Activated CD4-positive, alpha-beta T cell treated with anti-CD3 and anti-CD28 coated beads for 4 hours (primary cell): ENCODE measurements around the gene TMEM61.

Experiments used
- DNase-seq, 2 donors: peaks; one replicate each; pipeline ENCODE4 v3.0.0-alpha.2; 2020

The TMEM61 gene

DNA sequence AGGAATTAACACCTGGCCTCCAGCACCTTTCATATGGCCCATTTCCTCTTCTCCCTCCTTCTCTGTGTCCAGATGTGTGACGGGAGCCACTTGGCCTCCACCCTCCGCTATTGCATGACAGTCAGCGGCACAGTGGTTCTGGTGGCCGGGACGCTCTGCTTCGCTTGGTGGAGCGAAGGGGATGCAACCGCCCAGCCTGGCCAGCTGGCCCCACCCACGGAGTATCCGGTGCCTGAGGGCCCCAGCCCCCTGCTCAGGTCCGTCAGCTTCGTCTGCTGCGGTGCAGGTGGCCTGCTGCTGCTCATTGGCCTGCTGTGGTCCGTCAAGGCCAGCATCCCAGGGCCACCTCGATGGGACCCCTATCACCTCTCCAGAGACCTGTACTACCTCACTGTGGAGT is 5.6 kb downstream of the TMEM61 start:
- no peak for DNase-seq

DNA sequence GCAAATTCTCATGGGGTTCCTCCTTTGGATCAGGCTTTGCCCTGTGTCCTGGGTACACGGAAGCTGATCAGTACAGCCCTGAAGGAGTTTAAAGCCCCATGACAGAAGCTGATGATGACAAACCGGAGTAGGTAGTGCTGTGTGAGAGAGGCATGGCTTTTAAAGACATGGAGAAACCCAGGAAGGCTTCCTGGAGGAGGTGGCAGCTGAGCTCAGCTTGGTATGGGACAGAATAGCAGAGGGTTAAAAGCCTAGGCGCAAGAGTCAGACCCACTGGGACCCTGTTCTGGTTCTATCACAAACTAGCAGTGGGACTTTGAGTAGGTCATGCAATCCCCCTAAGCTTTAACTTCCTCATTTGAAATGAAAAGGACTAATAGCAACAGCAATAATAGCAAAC is 6.1 kb downstream of the TMEM61 start:
- DNase-seq, result no peak

DNA sequence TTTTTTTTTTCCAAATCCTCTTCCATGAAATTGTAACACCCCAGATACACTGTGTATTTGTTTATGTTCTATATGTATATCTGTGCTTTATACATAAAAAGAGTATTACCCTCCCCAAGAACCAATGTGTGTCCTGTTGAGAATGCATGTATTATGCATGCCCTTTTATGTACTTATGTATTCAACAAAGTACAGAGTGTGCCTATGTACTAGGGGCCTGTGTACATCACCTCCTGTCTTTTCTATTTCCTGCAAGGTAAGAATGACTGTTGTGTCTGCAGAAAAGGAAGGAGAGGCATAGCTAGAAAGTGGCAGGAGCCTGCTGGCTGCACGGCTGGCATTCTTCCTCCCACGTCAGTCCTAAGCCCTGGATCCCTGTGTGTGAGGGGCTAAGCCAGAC is 7.0 kb downstream of the TMEM61 start:
- DNase-seq, result no peak

DNA sequence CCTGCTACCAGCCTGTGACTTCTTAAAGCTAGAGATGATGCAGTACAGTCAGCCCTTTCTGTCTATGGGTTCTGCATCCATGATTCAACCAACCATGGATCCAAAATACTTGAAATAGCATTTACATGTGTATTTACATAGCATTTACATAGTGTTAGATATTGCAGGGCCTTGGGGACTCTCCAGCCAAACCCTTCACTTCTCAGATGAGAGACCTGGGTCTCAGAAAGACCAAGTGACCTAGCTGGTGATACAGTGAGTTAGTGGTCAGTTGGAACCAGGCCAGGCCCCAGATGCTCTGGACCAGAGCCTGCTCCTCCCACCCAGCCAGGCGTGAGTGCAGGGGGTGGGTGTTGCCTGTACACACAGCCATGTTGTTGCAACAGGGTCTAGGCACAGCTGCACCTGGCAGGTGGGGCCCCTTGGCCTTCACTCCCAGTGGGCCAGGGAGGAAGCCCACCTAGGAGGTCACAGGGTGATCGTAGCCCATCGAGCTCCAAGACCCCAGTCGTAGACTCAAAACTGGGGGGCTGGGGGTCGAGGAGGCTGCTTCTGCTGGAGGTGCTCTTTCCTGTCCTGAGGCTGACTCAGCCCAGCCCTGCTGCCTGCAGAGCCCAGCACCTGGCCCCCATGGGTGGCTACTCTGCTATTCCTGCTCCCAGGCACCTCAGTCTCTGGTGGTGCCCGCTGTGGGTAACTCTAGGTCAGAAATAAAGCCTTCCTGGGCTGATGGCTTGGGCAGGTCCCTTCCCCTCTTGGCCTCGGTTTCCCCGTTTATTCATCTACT is 7.7 kb downstream of the TMEM61 start:
- no peak for DNase-seq

DNA sequence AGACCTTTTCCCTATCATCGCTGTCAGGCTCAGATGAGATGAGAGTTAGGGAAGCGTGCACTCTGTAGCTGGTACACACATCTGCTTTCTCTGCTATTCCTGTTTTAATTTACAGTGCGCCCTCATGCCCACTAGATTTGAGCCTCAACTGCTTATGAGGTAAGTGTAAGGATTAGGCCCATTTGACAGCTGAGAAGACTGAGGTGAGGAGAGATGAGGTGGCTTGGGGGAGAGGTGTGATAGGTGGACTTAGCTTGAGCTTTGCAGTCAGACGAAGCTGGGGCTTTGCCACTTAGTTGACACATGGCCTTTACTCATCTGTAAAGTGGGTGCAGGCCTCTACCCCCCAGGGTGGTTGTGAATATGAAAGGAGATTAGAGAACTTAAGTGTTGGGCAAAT is 8.5 kb downstream of the TMEM61 start:
- no peak for DNase-seq

DNA sequence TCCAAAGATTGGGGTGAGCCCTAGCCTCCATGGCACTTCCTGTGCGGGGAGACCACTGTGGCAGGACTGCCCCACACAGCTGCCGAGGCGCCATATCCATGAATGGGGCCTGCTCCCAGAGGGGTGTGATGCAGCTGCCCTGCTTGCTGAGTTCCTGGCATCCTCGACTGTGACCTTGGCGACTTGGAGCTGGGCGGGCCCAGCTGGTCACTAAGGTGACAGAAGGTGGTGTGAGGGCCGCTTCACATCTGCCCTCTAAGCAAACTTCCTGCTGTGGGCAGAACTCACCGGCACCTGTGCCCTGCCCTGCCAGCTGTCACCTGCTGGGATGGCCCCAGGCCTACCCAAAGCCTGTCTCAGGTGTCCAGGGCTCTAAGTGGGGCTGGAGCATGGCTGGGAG is 9.0 kb downstream of the TMEM61 start:
- DNase-seq, result no peak

DNA sequence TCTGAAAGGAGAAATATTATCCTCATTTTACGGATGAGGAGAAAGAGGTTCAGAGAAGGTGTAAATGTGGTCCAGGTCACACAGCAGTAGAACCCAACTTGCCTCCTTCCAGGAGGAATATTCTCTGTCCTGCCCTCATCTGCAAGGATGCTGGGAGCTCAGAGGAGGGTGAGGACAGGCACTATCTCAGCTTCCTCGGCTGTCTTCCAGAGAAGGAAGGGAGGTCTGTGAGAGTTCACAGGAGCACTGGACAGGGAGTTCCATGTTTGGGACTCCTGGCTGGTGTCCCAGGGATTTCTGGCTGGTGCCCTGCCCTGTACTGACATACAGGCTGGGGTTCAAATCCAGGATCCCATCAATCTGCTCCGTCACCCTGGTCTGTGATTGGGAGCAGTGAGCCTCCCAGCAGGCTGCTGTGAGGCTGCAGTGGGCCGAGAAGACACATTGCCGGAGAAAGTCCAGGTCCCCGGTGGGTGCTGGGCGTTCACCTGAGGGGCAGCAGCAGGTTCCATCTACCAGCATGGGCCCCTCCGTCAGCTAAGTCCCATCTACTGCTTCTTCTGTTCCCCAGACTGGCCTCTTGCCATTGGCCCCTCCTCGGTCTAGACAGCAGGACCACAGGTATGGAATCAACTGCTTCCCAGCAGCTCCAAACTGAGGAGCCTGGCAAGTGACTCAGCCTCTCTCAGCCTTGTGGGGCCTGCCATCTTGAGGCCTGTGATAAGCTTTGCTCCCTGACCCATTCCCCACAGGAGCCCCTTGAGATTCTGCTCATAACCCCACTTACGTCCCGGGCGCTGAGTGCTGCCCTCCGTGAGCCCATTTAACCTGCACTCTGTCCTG is 9.8 kb downstream of the TMEM61 start:
- DNase-seq, result no peak

DNA sequence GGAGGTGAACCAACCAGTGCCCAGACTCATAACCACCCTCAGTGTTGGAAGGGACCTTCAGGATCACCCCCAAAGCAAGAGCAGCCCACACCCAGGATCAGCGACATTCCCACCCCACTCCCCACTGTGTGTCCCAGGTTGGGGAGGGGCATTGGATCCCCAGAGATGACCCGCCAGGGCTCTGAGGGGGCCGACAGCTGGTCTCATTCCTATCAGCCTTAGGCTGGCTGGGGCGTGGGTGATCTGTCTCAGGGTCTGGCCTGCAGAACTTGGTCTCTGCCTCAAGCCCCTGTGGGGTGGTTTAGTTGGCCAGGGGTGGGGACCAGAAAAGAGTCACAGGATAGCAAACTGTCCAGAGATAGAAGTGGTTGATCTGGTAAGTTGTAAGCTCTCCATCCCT is 10.5 kb downstream of the TMEM61 start:
- no peak for DNase-seq

DNA sequence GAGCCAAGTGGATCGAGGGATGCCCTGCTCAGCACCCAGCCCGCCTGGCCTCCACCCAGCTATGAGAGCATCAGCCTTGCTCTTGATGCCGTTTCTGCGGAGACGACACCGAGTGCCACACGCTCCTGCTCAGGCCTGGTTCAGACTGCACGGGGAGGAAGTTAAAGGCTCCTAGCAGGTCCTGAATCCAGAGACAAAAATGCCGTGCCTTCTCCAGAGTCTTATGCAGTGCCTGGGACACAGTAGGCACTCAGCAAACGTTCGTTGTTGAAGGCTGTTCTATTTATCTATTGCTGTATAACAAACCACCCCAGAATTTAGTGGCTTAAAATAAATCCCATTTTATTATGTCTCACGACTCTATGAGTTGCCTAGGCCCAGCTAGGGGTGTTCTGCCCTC is 11.5 kb downstream of the TMEM61 start:
- no peak for DNase-seq

DNA sequence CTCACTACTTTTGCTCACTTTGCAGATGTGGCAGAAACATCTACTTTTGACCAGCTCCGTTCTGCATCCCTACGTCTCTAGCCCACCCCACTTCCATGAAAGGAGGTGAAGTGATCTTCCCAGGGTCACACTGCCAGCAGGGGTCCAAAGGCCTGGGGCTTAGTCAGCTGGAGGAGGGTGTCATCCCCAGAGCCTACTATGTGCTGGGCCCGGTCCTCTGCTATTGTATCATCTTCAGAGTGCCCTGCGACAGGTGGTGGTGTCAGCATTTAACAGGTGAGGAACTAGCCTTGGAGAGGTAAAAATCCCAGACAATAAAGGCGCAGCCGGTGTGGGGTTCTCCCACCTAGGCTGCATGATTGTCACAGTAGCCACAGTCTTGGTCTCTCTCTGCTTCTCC is 12.7 kb downstream of the TMEM61 start:
- DNase-seq, result no peak

DNA sequence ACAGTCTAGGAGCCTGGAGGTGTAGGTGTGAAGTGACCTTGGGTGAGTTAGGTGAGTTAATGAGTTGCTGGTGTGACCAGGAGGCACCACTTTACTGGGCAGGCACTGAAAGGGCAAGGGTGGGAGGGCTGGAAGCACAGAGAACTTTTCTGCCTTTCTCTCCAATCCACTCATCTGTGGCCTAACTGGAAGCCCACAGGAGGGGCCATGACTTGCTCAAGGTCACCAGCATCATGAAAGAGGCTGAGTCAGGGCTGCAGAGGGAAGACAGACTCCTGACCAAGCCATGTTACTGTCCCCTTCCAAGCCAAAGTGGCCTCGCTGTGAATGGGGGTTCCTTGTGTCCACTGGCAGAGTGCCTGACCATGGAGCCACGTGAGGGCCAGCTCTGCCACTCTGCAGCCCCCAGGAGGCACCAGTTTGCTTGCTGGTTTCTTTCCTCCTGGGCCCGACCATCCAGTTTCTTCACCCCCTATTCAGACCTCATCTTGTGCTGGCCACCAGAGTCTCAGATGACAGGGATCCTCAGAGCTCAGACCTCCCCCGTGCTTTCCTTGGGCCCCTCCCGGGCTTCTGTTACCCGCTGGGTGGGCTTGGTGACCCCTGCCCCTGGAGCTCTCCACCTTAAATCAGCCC is 14.0 kb downstream of the TMEM61 start:
- no peak for DNase-seq

DNA sequence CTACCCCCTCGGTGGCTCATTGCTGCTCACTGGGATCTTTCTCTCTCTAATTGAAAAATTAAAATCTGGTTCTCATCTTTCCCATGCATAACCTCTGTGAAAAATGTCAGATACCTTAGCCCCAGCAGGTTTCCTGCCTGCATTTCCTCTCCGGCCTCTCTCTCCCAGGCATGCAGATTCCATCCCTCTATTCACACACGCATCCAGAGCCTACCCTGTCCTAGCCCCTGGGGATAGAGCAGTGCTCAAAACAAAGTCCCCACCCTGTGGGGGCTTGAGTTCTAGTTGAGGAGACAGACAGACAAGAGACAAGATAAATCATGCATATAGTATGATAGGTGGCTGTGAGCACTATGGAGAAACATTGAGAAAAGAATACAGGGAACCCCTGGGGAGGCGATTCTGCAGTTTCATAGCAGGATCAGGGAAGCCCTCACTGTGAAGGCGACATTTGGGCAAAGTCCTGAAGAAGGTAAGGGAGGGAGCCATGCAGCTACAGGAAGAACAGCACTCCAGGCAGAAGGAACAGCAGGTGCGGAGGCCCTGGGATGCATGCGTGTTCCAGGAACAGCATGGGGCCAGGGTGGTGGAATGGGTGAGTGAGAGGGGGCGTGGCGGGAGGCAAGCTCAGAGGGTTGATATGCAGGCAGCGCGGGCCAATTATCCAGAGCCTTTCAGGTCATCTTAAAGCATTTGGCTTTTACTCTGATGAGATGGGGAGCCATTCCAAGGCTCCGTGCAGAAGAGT is 14.8 kb downstream of the TMEM61 start:
- no peak for DNase-seq

DNA sequence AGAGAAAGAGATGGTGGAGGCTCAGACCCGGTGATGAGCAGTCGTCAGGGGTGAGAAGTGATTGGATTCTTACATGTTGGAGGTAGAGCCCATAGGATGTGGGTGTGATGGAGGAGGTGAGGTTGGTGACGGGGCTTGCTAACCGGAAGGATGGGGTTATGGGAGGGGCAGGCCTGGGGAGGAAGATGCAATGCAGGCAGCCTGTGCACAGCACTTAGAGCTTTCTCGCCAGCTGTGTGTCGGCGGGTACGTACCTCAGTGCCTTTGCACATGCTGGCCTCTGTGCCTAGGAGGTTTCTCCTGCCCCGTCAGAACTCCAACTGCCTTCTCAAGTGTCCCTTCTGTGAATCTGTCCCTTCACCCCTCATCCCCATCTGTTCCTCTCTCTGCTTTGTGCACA is 15.4 kb downstream of the TMEM61 start:
- peak; percentile 9 to 14 for DNase-seq

DNA sequence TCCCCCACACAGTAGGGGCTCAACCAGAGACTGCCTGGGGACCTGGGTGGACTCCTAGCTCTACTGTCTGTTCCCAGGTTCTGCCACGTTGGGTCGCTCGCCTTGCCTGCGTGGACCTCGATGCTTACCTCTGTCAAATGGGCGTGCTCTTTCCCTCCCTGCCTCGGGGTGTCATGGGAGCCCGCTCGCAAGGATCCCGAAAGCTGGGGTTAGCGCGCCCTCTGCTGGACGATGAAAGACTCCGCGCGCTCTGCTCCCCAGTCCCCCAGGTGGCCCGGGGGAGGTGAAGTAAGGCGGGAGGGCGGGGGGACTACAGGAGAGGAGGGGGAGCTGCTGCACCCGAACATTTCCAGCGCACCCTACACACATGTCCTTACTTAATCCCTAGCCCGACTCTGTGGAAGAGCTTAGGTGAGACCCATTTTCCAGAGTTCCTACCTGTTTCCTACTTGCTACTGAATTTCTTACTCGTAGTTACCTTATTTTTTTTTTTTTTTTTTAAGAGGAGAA is 16.0 kb downstream of the TMEM61 start:
- peak; percentile 68 to 75 for DNase-seq

DNA sequence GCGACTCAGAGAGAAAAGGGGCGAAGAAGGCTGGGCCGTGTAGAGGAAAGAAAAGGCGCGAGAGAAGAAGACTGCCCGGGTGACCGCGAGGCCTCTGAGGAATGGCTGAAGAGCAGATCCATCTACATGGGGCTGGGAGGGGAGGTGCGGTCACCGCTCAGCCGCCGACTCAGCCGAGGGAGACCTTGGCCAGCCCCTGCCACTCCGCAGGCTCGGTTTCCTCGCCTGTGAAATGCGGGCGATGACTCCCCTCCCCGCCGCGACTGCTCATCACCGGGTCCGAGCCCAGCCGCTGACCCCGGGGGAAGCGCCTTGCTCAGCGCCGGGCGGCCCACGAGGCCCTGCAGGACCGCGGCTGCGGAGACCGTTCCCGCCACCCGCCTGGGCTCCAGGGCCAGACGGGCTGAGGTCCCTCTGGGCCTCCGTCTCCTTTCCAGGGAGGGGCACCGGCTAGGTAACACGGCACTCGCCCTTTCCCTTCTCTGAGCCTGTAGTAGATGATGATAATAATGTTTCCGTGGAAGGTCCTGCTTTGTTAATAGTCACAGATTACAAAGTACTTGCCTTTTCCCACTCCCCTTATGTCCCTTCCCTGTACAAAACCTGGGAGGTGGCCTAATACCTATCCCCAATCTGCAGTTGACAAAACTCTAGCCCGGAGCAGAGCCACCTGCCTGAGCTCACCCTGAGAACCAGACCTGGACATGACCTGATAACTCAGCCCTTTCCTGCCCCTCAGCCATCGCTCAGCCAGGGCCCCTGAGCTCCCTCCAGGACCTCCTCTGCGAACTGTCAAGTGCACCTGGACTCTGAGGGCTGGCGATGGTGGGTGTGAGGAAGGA is 16.7 kb downstream of the TMEM61 start:
- no peak for DNase-seq

DNA sequence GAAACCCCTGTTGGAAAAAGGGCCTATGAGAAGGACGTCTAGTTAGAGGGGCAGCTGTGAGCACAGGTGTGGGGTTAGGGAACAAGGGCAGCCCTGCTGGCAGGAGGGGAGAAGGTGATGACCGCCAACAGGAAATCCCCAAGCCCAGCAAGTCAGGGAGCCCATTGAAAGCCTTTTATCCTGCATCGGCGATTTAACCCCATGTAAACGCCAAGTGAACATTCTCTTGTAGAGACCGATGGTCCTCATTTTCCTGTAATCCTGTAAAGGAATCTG is 17.2 kb downstream of the TMEM61 start:
- DNase-seq, result no peak

DNA sequence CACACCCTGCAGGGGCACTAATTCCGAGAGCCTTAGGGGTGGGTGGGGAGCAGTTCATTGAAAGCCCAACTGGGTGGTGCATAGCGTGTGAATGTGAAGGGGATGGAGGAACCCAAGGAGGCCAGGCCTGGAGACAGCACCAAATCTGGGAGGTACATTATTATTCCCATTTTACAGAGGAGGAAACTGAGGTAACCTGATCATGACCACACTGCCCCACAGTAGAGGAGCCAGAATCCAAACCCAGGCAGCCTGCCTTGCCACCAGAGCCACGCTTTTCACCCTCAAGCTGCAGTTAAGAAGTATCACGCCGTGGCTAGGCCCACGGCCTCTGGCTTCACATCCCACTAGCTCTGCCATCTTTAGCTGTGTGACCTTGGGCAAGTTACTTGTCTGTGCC is 17.7 kb downstream of the TMEM61 start:
- DNase-seq, result no peak

DNA sequence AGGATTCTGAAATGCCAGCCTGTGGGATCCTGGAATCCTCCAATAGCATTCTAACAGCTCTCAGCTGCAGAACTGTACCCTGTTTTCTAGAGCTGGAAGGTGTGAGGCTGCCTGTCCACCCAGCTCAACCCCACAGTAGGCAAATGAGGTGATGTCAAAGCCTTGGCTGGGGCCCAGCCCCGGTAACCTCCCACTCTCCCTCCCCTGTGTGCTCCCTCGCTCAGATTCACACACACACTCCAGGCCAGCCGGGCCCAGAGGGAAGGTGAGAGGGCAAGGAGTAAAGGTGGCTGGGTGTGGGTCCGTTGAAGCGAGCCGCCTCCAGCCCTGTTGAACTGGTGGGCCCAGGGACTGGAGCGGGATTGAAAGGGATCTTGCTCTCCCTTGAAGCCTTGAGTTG is 18.2 kb downstream of the TMEM61 start, which contains the start of gene BSND:
BSND (plus strand) TSS at position 257 of the 400 bp plus-strand sequence. CDS start 254 bp downstream, outside the sequence.
- DNase-seq, result no peak

DNA sequence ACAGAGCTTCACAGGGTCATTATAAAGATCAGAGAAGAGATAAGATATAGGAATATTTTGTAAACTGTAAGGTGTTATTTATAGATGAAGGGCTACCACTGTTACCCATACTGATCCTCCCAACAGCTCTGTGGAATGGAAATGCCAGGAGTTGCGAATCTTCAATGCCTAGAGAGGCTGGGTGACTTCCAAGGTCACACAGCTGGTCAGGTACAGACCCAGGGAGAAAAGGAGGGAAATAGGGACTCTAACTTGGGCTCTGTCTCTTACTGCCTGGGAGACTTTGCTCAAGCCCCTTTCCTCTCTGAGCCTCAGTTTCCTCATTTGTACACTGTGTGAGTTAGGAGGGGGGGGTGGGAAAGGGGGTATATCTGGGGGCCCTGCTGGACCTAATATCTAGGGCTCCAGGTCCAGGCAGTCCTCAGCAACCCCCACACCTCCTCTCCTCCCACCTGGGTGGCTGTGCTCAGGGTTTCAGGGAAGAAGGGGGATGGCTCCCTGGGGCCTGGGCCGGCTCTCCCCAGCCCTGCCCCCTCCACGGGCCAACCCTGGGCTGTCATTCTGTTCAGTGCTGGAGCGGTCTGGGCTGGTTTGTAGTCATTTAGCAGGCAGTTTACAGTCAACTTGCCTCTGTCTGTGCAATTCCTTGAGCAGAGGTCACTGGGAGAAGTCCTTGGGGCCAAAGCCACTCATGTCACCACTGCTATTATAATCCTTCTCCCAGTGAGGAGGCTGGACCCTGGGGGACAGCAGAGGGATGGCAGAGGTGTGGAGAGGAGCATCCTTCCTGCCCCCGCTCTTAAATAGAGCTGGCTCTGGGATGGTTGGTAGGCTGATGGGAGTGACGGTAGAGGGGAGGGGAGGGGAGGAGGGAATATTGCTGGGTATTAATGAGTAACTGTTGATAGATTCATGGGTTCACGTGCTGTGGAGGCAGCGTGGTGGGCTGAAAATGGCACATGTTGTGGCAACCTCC is 20.0 kb downstream of the TMEM61 start:
- DNase-seq, result no peak

DNA sequence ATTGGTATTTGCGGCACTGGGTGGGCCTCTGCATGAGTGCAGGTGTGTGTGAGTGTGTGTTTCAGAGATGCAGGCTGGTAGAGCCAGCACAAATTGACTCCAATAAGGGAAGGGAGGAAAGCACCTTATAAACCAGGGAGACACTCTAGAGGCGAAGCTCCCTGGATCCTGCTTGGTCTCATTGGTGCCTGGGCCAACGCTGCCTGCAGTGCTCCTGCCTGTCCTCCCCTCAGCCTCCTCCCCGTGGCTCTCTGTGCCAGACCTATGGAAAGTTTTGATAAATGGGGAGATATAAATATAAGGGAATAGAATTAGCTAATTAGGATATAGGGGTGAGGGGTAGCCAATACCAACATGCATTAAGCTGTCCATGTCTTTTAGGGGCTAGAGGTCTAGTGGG is 20.9 kb downstream of the TMEM61 start:
- DNase-seq, result no peak

DNA sequence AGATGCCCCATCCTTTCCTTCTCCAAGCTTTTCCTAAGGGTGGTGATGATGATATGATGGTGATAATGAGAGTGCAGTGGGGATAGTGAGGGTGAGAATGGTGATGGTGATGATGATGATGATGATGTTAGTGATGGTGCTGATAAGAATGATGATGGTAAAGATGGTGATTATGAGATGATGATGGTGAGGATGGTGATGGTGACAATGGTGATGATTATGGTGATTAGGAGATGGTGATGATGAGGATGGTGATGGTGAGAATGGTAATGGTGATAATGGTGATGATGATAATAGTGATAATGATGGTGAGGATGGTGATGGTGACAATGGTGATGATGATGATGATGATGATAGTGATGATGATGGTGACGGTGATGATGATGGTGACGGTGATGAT is 22.3 kb downstream of the TMEM61 start:
- no peak for DNase-seq
